Neuronal stem cell (in vitro differentiated cells): Measurements from ENCODE around the gene ARSG.

Source experiments
- DNase-seq: peaks from one replicate; pipeline ENCODE4 v3.0.0-alpha.2; 2013; ENCODE audit warnings: low spot score
- H2AFZ ChIP-seq: one replicate; pipeline ENCODE4 v1.6.1; 2013; ENCODE audit warnings: mild to moderate bottlenecking, low read length, inconsistent platforms
- H2AK5ac ChIP-seq: 2 replicates; pipeline ENCODE4 v1.6.1; 2013; ENCODE audit warnings: low read depth, mild to moderate bottlenecking, inconsistent platforms, low read length, moderate library complexity, mixed read lengths
- H2BK120ac ChIP-seq: 2 replicates; pipeline ENCODE4 v1.6.1; 2013; ENCODE audit warnings: low read depth, mild to moderate bottlenecking, inconsistent platforms, low read length, moderate library complexity, mixed read lengths
- H2BK12ac ChIP-seq: one replicate; pipeline ENCODE4 v1.6.1; 2013; ENCODE audit warnings: low read length, inconsistent platforms
- H2BK15ac ChIP-seq: 2 replicates; pipeline ENCODE4 v1.6.1; 2013; ENCODE audit warnings: mild to moderate bottlenecking, low read length, inconsistent platforms, mixed read lengths
- H2BK5ac ChIP-seq: one replicate; pipeline ENCODE4 v1.6.1; 2013; ENCODE audit warnings: inconsistent platforms, mild to moderate bottlenecking, low read length, moderate library complexity
- H3K14ac ChIP-seq: one replicate; pipeline ENCODE4 v1.6.1; 2013; ENCODE audit warnings: low read length, inconsistent platforms
- H3K18ac ChIP-seq: 2 replicates; pipeline ENCODE4 v1.6.1; 2013; ENCODE audit warnings: low read length, inconsistent platforms
- H3K23ac ChIP-seq: 2 replicates; pipeline ENCODE4 v1.6.1; 2013; ENCODE audit warnings: low read depth, mild to moderate bottlenecking, mixed read lengths, low read length, inconsistent platforms; ENCODE audit not compliant: poor library complexity
- H3K27ac ChIP-seq: replicated peaks from 3 replicates; pipeline ENCODE4 v1.5.1; 2013; ENCODE audit warnings: low read length, inconsistent platforms
- H3K27me3 ChIP-seq, 3 experiments: 2 replicates each; pipeline ENCODE4 v1.6.1; 2013; ENCODE audit warnings: low read length in 3 of 3, mild to moderate bottlenecking in 2 of 3, inconsistent platforms in 1 of 3, low read depth in 1 of 3, mixed read lengths in 1 of 3, moderate library complexity in 1 of 3; ENCODE audit not compliant: control insufficient read depth in 3 of 3, insufficient read depth in 3 of 3
- H3K36me3 ChIP-seq, 2 donors: replicated peaks in 1 of 2; 2 replicates each; pipeline ENCODE4 v1.6.1; 2013; ENCODE audit warnings: low read length in 2 of 2; ENCODE audit not compliant: control insufficient read depth in 2 of 2, insufficient read depth in 2 of 2
- H3K4ac ChIP-seq: 2 replicates; pipeline ENCODE4 v1.6.1; 2013; ENCODE audit warnings: inconsistent platforms, mild to moderate bottlenecking, low read length, moderate library complexity
- H3K4me1 ChIP-seq, 2 donors: 1 replicate in 1 of 2; 2 replicates in 1 of 2; pipeline ENCODE4 v1.6.1; 2013; ENCODE audit warnings: low read length in 2 of 2, low read depth in 1 of 2; ENCODE audit not compliant: control insufficient read depth in 2 of 2, insufficient read depth in 1 of 2
- H3K4me2 ChIP-seq: one replicate; pipeline ENCODE4 v1.6.1; 2013; ENCODE audit warnings: mild to moderate bottlenecking, low read length, inconsistent platforms; ENCODE audit not compliant: insufficient read depth, poor library complexity, severe bottlenecking
- H3K4me3 ChIP-seq, 2 donors: 2 replicates each; pipeline ENCODE4 v1.5.1; 2013; ENCODE audit warnings: low read length in 2 of 2, mild to moderate bottlenecking in 2 of 2, inconsistent platforms in 1 of 2, moderate library complexity in 1 of 2
- H3K79me1 ChIP-seq: one replicate; pipeline ENCODE4 v1.6.1; 2013; ENCODE audit warnings: low read depth, mild to moderate bottlenecking, inconsistent platforms, low read length, moderate library complexity
- H3K9ac ChIP-seq: one replicate; pipeline ENCODE4 v1.6.1; 2013; ENCODE audit warnings: mild to moderate bottlenecking, low read depth, low read length, inconsistent platforms; ENCODE audit not compliant: poor library complexity
- H3K9me3 ChIP-seq, 2 donors: replicated peaks in 1 of 2; 2 replicates each; pipeline versions ENCODE3 to v1.6.1; 2013; ENCODE audit warnings: low read length in 2 of 2, mild to moderate bottlenecking in 2 of 2, inconsistent platforms in 1 of 2, low read depth in 1 of 2, mixed read lengths in 1 of 2, moderate library complexity in 1 of 2; ENCODE audit not compliant: control insufficient read depth in 2 of 2, insufficient read depth in 1 of 2
- H4K8ac ChIP-seq: one replicate; pipeline ENCODE4 v1.6.1; 2013; ENCODE audit warnings: low read depth, mild to moderate bottlenecking, inconsistent platforms, low read length, moderate library complexity
- H4K91ac ChIP-seq: one replicate; pipeline ENCODE4 v1.6.1; 2013; ENCODE audit warnings: low read length, low read depth, mild to moderate bottlenecking, inconsistent platforms; ENCODE audit not compliant: poor library complexity
- WGBS, 2 donors: extraction: QIAGEN DNeasy Blood & Tissue Kit; methylation state at CpG; one replicate each; pipeline ENCODE4 v1.1.7; 2013; ENCODE audit warnings: missing lambda C conversion rate in 2 of 2, mixed read lengths in 1 of 2; ENCODE audit not compliant: insufficient read length in 2 of 2, insufficient replicate concordance in 1 of 2; ENCODE audit errors: extremely low coverage in 2 of 2; 5-methylcytosine and 5-hydroxymethylcytosine counted together

ARSG gene

DNA sequence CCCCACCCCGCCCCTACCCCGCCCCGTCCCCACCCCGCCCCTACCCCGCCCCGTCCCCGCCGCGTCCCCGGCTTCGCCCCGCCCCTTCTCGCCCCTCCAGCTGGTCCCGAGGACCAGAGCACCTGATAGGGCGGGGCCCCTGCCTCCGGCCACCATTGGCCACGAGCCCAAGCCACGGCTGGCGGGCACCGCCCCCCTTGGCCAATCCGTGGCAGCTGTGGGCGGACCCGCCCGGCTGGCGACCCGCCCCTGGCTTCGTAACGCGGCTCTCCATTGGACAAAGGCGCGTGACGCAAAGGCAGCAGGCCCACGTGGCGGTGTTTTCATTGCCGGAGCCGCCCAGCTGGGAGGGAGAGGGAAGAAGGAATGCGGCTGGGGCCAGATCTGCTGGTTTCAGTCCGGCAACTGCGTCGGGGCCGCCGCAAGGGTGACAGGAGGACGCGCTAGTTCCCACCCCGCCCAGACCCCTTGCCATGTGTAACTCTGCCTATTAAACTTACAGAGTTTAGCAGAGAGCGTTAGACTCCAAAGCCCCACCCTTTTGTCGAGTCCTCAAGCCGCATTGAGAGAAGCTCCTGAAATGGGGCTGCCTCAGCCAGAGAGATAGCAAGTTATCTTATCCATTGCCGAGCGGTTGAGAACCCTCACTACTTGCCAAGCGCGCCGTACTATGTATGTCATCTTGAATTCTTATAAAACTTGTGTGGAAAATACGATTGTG lies 166.4 kb downstream of the ARSG start:
- H3K27me3 ChIP-seq = peaks cover 0 to 9% (median 2%) of the 10 kb centered on the region in 3 experiments
- no peaks in the 10 kb centered on the region for H3K36me3 ChIP-seq
- no peak overlapping the region for H2BK5ac ChIP-seq
- H3K14ac ChIP-seq = no peak overlapping the region
- H2BK15ac ChIP-seq = no peak overlapping the region
- no peak overlapping the region for H3K18ac ChIP-seq
- DNase-seq = peak; percentile 98
- H3K4me2 ChIP-seq = peak overlapping the region; percentile 92
- H3K9ac ChIP-seq = no peak overlapping the region
- no peak overlapping the region for H4K8ac ChIP-seq
- H4K91ac ChIP-seq = no peak overlapping the region
- WGBS, 2 donors = no CpG with 5 or more reads among the region's 54 CpGs
- peak overlapping the region; percentile 83 for H2AFZ ChIP-seq
- no peak overlapping the region for H3K27ac ChIP-seq
- peaks cover 3 to 14% of the 10 kb centered on the region in 2 donors for H3K4me1 ChIP-seq
- no peak overlapping the region for H3K23ac ChIP-seq
- no peak overlapping the region for H2BK12ac ChIP-seq
- no peak overlapping the region for H3K4ac ChIP-seq
- peak overlapping the region; percentile 56 to 72 for H3K4me3 ChIP-seq
- no peaks in the 10 kb centered on the region for H3K9me3 ChIP-seq
- H3K79me1 ChIP-seq = no peaks in the 10 kb centered on the region
- no peak overlapping the region for H2AK5ac ChIP-seq
- H2BK120ac ChIP-seq = no peak overlapping the region

DNA sequence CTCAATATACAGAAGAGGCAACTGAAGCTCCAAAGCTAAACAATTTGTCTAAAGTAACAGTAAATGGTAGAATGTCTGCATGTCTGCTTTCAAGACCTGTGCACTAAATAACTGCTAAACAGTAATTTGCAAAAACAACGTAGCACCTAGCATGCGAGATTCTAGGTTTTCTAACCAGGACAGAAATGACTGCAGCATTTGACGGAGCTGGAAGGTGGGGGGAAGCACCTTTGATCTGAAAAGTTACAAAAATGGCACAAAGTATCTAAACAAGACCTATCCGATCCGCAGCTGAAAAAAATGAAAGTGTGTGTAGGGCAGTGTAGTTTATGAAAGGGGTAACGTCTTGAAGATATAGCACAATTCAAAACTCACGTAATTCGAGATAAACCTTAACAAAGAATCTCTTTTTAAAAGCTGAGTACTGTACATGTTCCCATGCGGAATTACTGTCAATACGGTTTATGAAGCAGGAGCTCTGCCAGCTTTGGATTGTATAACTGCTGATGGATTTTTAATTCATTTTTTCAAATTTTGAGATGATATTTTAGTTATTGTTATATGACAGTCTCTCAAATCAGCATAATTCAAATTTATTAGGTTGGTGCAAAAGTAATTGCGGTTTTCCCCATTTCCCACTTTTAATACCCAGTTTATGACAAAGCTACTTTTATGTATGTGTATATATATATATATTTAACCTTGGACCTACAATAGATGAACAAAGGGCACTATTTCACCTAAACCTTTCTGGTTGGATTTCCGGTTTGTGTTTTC lies 167.2 kb downstream of the ARSG start:
- Histone ChIP-seq H2BK5ac (no peak overlapping the region), H3K9me3 (no peaks in the 10 kb centered on the region), H2BK15ac (no peak overlapping the region), H3K18ac (no peak overlapping the region), H3K4me3 (peak overlapping the region in 1 of 2 donors; percentile 39), H3K4me1 (peaks cover 4 to 16% of the 10 kb centered on the region in 2 donors), H3K4me2 (peak overlapping the region; percentile 92), H2BK120ac (no peak overlapping the region), H4K8ac (no peak overlapping the region), H2AK5ac (no peak overlapping the region), H3K14ac (no peak overlapping the region), H3K79me1 (no peaks in the 10 kb centered on the region), H2AFZ (peak overlapping the region; percentile 83), H3K23ac (no peak overlapping the region), H3K36me3 (no peaks in the 10 kb centered on the region), H3K27ac (no peak overlapping the region), H2BK12ac (no peak overlapping the region), H3K9ac (no peak overlapping the region), H3K4ac (no peak overlapping the region), H4K91ac (no peak overlapping the region), H3K27me3 (peaks cover 0 to 9% (median 2%) of the 10 kb centered on the region in 3 experiments)
- DNase-seq = no peak
- no CpG with 5 or more reads among the region's 12 CpGs for WGBS, 2 donors

GRCh38 chr17:68459037-68459639 lies 167.8 kb downstream of the ARSG start:
- no peak overlapping the region for H3K4me2 ChIP-seq
- no peaks in the 10 kb centered on the region for H3K79me1 ChIP-seq
- no peak overlapping the region for H3K27ac ChIP-seq
- no peak overlapping the region for H2BK120ac ChIP-seq
- H2BK15ac ChIP-seq = no peak overlapping the region
- H3K4me3 ChIP-seq = no peak overlapping the region
- H3K36me3 ChIP-seq = no peaks in the 10 kb centered on the region
- no peak overlapping the region for H2BK12ac ChIP-seq
- peaks cover 4 to 16% of the 10 kb centered on the region in 2 donors for H3K4me1 ChIP-seq
- H3K23ac ChIP-seq = no peak overlapping the region
- no CpG with 5 or more reads among the region's 1 CpG for WGBS, 2 donors
- H3K4ac ChIP-seq = no peak overlapping the region
- no peak overlapping the region for H4K8ac ChIP-seq
- no peaks in the 10 kb centered on the region for H3K9me3 ChIP-seq
- no peak overlapping the region for H2AFZ ChIP-seq
- no peak overlapping the region for H3K9ac ChIP-seq
- H2BK5ac ChIP-seq = no peak overlapping the region
- H3K27me3 ChIP-seq = peaks cover 0 to 9% (median 2%) of the 10 kb centered on the region in 3 experiments
- no peak overlapping the region for H3K14ac ChIP-seq
- no peak overlapping the region for H2AK5ac ChIP-seq
- H3K18ac ChIP-seq = no peak overlapping the region
- no peak overlapping the region for H4K91ac ChIP-seq
- no peak for DNase-seq

DNA sequence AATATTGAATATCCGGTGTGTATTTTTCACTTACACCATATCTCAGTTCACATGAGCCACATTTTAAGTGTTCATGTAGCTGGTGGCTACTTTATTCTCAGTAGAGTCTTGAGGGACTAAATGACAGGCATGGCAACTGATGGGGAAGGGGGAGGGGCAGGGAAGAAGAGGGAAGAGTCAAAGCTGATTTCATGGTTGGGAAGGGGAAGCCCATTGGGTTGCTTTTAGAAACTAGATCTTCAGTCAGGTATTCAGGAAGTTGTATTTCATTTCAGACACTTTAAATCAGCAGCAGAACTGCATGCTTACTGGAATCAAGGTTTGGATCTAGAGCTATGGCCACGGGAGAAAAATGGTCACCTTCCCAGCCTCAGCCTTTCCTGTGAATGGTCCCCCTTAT lies 168.9 kb downstream of the ARSG start:
- no peak overlapping the region for H2BK120ac ChIP-seq
- no peak overlapping the region for H2AK5ac ChIP-seq
- H3K23ac ChIP-seq = no peak overlapping the region
- no peak overlapping the region for H3K4me3 ChIP-seq
- H3K14ac ChIP-seq = no peak overlapping the region
- no peak overlapping the region for H4K8ac ChIP-seq
- no peak overlapping the region for H2BK15ac ChIP-seq
- H4K91ac ChIP-seq = no peak overlapping the region
- no peak for DNase-seq
- H3K4me1 ChIP-seq = peaks cover 4 to 16% of the 10 kb centered on the region in 2 donors
- H3K18ac ChIP-seq = no peak overlapping the region
- no peaks in the 10 kb centered on the region for H3K36me3 ChIP-seq
- H3K79me1 ChIP-seq = no peaks in the 10 kb centered on the region
- H2BK12ac ChIP-seq = no peak overlapping the region
- no peak overlapping the region for H3K4ac ChIP-seq
- H2BK5ac ChIP-seq = no peak overlapping the region
- H3K9me3 ChIP-seq = no peaks in the 10 kb centered on the region
- peaks cover 0 to 9% (median 2%) of the 10 kb centered on the region in 3 experiments for H3K27me3 ChIP-seq
- no peak overlapping the region for H3K9ac ChIP-seq
- no peak overlapping the region for H3K27ac ChIP-seq
- H2AFZ ChIP-seq = no peak overlapping the region
- no peak overlapping the region for H3K4me2 ChIP-seq
- no CpG with 5 or more reads among the region's 2 CpGs for WGBS, 2 donors
